SK-N-SH (cell line): ENCODE data around the gene OXSR1.

Experiments used
- EP300 ChIP-seq, 2 experiments: IDR thresholded peaks; 2 replicates each; pipeline versions ENCODE4 v1.4.0 to v1.6.1; 2012; ENCODE audit warnings: borderline replicate concordance in 1 of 2, low read depth in 1 of 2, low read length in 1 of 2
- POLR2AphosphoS5 ChIP-seq: IDR thresholded peaks from 2 replicates; pipeline ENCODE4 v1.6.1; 2012; ENCODE audit warnings: low read depth, low read length
- USF2 ChIP-seq: fragments of 150-350 bp; IDR thresholded peaks from 2 replicates; pipeline ENCODE4 v1.6.1; 2017; ENCODE audit warnings: antibody characterized with exemption, low read length, low read depth, borderline replicate concordance

- TF ChIP-seq POLR2AphosphoS5 (no peak), EP300 (IDR thresholded peaks at IDR 0.05; ENCODE audit: borderline replicate concordance in 1 of 2, low read depth in 1 of 2, low read length in 1 of 2) (no peak), USF2 (no peak)
Observed at GRCh38 chr3:38264779-38265178, 99.4 kb downstream of the OXSR1 start.
